PC-3 (cell line): Measurements from ENCODE around the gene HAUS7.

Experiments
- CTCF ChIP-seq: fragments of 300-600 bp; sonication (generic); conservative IDR thresholded peaks from 2 replicates; pipeline ENCODE4 v1.5.1; 2017; ENCODE audit warnings: antibody characterized with exemption, low read depth, mild to moderate bottlenecking, low read length
- EZH2 ChIP-seq: fragments of 300-600 bp; sonication (generic); IDR thresholded peaks from one replicate; pipeline ENCODE4 v1.6.1; 2017; ENCODE audit warnings: antibody characterized with exemption, mild to moderate bottlenecking, low read length; ENCODE audit not compliant: unreplicated experiment
- EZH2phosphoT487 ChIP-seq: fragments of 300-600 bp; sonication (generic); IDR thresholded peaks from 2 replicates; pipeline ENCODE4 v1.6.1; 2018; ENCODE audit warnings: mild to moderate bottlenecking, antibody characterized with exemption, low read length, borderline replicate concordance

GRCh38 chrX:153491918-153492317 lies 21.5 kb upstream of the HAUS7 start:
- TF ChIP-seq CTCF (no peak), EZH2phosphoT487 (no peak), EZH2 (no peak)
